K562 (cell line): ENCODE measurements around the gene ARSK. TPM values are rescaled to one million over a fixed set of nuclear protein-coding genes. Genes with fewer than 3 reads are reported as not detected.

Experiments used
- ARID4B ChIP-seq: sonication (generic); formaldehyde crosslinking; IDR thresholded peaks from 2 replicates; pipeline ENCODE4 v1.8.0; 2022; ENCODE audit warnings: mild to moderate bottlenecking, missing genetic modification reagents
- CHD1 ChIP-seq: fragments of 200-600 bp; sonication (generic); IDR thresholded peaks from one replicate; pipeline ENCODE4 v1.6.1; 2012; ENCODE audit warnings: mild to moderate bottlenecking, moderate library complexity, low read length, inconsistent platforms
- FOXK2 ChIP-seq, 2 experiments: fragments of 450-650 bp; IDR thresholded peaks in 1 of 2; conservative IDR thresholded peaks in 1 of 2; 2 replicates each; pipeline ENCODE4 v1.6.1; 2016; ENCODE audit warnings: low read depth in 2 of 2, mild to moderate bottlenecking in 1 of 2
- PRMT5 ChIP-seq: sonication (generic); formaldehyde crosslinking; IDR thresholded peaks from 2 replicates; pipeline ENCODE4 v1.5.0; 2020; ENCODE audit warnings: missing genetic modification reagents
- SIX5 ChIP-seq, 2 experiments: IDR thresholded peaks; 2 replicates each; pipeline ENCODE4 v1.6.1; 2011; ENCODE audit warnings: low read length in 2 of 2, borderline replicate concordance in 1 of 2, low read depth in 1 of 2, mild to moderate bottlenecking in 1 of 2, moderate library complexity in 1 of 2; ENCODE audit not compliant: insufficient read depth in 1 of 2
- SLC30A9 ChIP-seq: fragments of 250-450 bp; sonication (Bioruptor Pico); IDR thresholded peaks from 2 replicates; pipeline ENCODE4 v1.8.0; 2022; ENCODE audit warnings: mild to moderate bottlenecking, moderate library complexity
- TBL1XR1 ChIP-seq, 2 experiments: IDR thresholded peaks; 2 replicates each; pipeline ENCODE4 v1.6.1; 2012; ENCODE audit warnings: improper control_type of control experiment in 2 of 2, low read length in 2 of 2, mild to moderate bottlenecking in 1 of 2
- ZNF12 ChIP-seq: sonication (generic); formaldehyde crosslinking; IDR thresholded peaks from 2 replicates; pipeline ENCODE4 v1.4.0; 2020; ENCODE audit warnings: mild to moderate bottlenecking, missing genetic modification reagents
- ZNF668 ChIP-seq: fragments of 250-450 bp; sonication (Bioruptor Pico); IDR thresholded peaks from 2 replicates; pipeline ENCODE4 v1.8.0; 2022; ENCODE audit warnings: mild to moderate bottlenecking, inconsistent platforms
- polyA plus RNA-seq, 8 experiments: library from polyadenylated mRNA; depleted of rRNA in 4 of 8; stranded (reverse) in 5 of 8; unstranded in 3 of 8; fragments of >200 nt; fragmentation: Nextera tagmentation in 2 of 8; fragmentation: Illumina TruSeq in 1 of 8; extraction: Ambion mirVana in 2 of 8; extraction: Trizol in 1 of 8; gene quantifications; 2 replicates each; pipeline versions ENCODE4 v1.2.1 to v1.2.3, GENCODE V29; 2011 to 2014; ENCODE audit warnings: inconsistent platforms in 1 of 8, missing spikeins in 1 of 8
- total RNA-seq, 7 experiments: library from RNA; depleted of rRNA in 6 of 7; stranded (reverse); fragments of >200 nt in 6 of 7; fragmentation: Illumina TruSeq in 2 of 7; extraction: Trizol in 2 of 7; gene quantifications; 2 replicates each; pipeline versions ENCODE4 v1.2.1 to v1.2.3, GENCODE V29; 2011 to 2021; ENCODE audit warnings: low replicate concordance in 1 of 7
- TF ChIP-seq, protein P1 (sequence below): fragments of 250-450 bp; sonication (Bioruptor Pico); IDR thresholded peaks from 2 replicates; pipeline ENCODE4 v1.9.0; 2021; ENCODE audit warnings: mild to moderate bottlenecking
- TF ChIP-seq, protein P2 (sequence below), 2 experiments: fragments of 250-450 bp in 1 of 2; fragments of 450-650 bp in 1 of 2; sonication (Bioruptor Pico) in 1 of 2; IDR thresholded peaks; 2 replicates each; pipeline versions ENCODE4 v1.6.1 to v1.8.0; 2016 to 2021; ENCODE audit warnings: mild to moderate bottlenecking in 2 of 2, moderate library complexity in 2 of 2, missing compliant biosample characterization in 1 of 2, missing genetic modification characterization in 1 of 2

The ARSK gene
- total and polyA plus RNA-seq, 9 of the 15 experiments (the other 6 are each of a cell fraction or from before 2014, with no cell fraction given) = 2.7 to 9.4 (median 7.1) TPM

DNA sequence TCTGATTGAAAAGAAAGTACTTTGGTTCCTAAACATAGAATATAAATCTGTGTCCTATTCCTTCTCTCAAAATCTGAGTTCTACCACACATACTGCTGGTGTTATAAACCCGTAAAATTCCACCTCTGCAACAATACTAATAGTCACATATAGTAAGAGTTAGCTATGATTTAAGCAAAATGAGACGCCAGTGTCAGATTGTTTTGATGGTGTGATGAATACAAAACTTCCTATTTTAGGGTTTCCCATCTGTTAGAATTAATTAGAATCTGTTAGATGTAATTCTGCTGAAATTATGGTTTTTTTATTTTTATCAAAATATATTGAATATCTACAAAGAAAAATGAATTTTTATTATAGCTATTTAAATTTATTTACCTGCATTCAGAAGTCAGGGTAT, 26.7 kb downstream of the ARSK start (continued):
- TF ChIP-seq ARID4B (CRISPR knock-in tag) (no peak), SIX5 (IDR thresholded peaks at IDR 0.05; ENCODE audit: borderline replicate concordance in 1 of 2, insufficient read depth in 1 of 2, low read depth in 1 of 2, low read length in 2 of 2) (no peak), ZNF668 (CRISPR knock-in tag) (no peak), CHD1 (no peak), TBL1XR1 (IDR thresholded peaks at IDR 0.05; ENCODE audit: low read length in 2 of 2) (no peak), FOXK2 (conservative IDR thresholded peaks at IDR 0.05 in 1 of 2, IDR thresholded peaks at IDR 0.05 in 1 of 2; ENCODE audit: low read depth in 2 of 2) (no peak), ZNF12 (CRISPR knock-in tag) (no peak), SLC30A9 (CRISPR knock-in tag) (no peak), PRMT5 (CRISPR knock-in tag) (no peak)
- TF ChIP-seq, protein P1, sequence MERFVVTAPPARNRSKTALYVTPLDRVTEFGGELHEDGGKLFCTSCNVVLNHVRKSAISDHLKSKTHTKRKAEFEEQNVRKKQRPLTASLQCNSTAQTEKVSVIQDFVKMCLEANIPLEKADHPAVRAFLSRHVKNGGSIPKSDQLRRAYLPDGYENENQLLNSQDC (CRISPR knock-in tag) = no peak
- TF ChIP-seq, protein P2, sequence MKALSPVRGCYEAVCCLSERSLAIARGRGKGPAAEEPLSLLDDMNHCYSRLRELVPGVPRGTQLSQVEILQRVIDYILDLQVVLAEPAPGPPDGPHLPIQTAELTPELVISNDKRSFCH (CRISPR knock-in tag; IDR thresholded peaks at IDR 0.05) = no peak
- TF ChIP-seq, protein P2 (tag; IDR thresholded peaks at IDR 0.05) = no peak
- TF ChIP-seq, all 486 proteins: peak for 0
